ENCODE measurements around the gene ARHGEF7.

The ARHGEF7 gene

DNA sequence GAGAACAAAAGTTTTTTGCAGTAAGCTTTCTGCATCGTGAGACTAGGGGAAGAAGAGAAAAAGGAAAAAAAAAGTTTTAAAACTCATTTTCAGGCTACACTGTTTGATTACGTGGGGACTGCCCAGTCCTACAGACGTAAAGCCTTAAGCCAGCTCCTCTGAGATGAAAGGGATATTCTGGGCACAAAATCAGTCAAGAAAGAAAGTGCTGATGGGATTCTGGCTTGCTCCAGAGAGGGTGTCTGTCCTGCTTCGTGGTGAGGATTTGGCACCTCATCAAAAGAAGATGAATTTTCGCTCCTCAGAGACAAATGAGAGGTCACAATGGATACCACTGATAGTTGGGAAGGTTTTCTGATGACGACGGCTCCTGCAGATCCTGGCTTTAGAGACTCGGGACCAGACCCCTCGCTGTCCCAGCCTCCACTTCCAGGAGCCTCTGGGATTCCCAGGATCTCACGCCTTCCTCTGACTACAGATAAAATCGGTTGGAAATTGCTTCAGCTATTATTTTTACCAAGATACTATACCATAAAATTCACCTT, 215.0 kb downstream of the ARHGEF7 start:
- DNase-seq, result peak; percentile 13

DNA sequence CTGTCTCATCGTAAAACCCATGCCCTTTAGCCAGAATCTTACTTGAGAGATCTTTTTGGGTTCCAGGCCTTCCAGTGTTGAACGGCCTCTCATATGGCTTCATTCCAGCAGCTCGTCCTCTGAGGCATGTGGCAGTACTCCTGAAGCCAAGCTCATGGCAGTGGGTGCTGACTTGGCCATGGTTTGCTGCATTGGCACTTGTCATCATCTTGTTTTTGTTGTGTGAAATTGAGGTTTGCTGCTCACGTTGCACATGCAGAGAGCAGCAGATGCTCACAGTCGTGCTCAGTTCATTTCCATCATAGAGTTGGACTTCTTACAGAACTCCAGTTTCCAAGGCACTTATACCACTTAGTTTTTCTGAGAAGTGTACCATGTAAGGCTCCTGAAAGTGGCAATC, 220.2 kb downstream of the ARHGEF7 start:
- DNase-seq, result peak; percentile 17

DNA sequence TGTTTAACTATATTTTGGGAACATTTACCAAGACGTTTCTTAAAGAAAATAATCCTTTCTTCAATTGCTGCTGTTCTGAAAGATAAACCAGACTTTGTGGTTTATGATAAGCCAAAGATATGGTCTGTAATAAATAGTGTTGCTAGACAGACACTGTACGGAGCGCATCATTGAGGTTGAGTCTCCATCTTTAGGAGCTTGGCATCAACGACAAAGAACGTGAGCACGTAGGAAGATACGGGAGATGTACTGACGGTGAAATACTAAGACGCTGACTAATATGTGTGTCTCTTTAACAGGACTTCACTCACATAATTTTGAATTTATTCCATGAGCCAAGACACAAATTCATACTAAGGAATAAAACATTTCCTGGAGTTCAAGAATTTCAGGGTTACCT, 221.6 kb downstream of the ARHGEF7 start:
- no peak for DNase-seq

DNA sequence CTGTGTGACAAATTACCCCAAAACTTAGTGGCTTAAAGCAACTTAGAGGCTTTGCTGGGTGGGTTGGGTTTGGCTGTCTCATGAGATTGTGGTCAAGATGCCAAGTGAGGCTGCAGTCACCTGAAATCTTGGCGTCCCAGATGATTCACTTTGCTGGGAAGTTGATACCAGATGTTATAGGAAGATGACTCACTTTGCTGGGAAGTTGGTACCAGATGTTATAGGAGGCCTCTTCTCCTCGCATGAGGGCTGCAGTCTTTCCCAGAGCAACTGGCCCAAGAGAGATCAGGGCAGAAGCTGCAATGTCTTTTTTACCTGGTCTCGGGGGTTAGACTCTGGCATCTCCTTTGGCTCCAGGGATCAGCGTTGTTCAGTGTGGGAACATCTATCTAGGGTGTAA, 222.1 kb downstream of the ARHGEF7 start:
- peak; percentile 12 for DNase-seq

DNA sequence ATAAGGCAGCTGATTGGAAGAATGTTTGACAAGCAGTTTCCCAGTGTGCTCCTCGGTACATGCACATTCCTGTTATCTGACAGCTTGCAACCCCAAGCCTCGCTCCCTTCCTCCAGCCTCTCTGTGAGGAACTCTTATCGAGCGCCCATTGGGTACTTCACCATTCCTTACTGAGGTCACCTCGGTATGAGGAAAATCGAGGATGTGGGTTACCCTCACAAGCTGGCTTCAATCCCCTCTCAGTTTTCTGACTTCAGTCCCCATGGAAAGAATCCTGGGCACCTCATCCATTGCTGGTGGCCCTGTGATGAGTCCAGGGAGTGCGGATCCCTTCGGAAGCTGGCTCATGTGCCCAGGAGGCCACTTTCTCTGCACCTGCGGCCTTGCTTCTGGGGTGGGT, 222.6 kb downstream of the ARHGEF7 start:
- peak; percentile 3 for DNase-seq

DNA sequence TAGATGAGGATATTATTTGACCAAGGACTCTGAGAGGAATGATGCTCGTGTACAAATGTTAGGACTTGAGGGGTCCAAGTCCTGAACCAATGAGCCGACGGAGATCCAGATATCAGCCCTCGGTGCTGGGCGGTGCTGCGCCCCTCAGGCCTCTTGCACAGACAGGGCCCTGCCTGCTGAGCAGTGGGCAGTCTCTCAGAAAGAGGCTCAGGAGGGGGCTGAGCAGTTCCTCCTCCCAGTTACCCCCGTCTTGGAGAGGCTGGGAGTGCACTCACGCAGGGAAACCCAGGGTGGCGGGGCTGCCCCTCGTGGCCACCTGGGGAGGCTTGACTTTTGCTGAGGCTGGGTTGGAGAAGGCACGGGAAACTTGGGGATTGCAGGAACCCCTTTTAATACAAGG, 223.7 kb downstream of the ARHGEF7 start:
- DNase-seq, result peak; percentile 23

DNA sequence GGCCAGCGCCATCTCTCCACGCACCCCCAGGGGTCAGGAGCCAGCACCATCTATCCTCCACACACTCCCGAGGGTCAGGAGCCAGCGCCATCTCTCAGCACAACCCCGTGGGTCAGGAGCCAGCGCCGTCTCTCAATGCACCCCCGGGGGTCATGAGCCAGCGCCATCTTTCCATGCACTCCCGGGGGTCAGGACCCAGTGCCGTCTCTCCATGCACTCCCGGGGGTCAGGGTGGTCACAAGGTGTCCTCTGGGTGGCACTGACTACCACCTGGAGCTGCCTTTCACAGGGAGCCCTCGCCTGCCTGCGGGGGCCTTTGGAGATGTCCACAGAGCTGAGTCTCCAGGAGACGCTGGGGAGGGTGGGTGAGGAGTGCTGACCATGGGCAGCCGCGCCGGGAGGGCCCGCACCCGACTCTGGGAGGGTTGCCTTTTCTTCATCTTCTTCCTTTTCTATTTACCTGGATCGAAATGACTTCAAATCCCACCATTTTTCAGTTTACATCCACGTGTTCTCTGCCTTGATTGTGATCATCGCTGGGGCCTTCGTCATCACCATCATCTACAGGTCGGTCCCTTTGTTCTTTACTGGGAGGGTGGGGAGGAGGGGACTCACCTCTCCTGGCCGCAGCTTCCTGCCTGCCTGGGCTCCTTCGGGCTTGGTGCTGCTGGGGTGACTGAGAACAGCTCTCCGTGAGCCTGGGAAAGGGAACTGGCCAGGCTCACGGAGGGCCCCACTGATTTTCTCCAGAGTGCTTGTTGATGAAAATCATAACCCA, 224.4 kb downstream of the ARHGEF7 start:
- DNase-seq, result peak; percentile 37

DNA sequence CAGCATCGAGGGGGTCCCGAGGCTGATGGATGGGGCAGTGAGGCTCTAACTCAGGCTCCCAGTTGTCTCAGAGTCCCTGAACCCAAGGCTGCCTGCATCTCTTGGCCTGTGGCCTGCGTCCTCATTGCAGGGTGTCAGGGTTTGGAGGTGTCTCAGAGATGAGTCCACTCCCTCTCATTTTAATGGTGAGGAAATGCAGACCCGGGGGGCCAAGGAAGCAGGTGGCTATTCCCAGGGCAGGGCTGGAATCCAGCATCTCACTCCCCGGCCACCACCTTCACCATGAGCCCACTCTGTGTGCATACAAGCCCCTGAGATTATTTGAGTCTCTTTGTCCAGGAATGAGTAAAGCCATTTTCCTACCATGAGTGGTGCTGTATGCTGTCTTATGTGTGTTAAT, 226.8 kb downstream of the ARHGEF7 start:
- DNase-seq, result peak; percentile 22

DNA sequence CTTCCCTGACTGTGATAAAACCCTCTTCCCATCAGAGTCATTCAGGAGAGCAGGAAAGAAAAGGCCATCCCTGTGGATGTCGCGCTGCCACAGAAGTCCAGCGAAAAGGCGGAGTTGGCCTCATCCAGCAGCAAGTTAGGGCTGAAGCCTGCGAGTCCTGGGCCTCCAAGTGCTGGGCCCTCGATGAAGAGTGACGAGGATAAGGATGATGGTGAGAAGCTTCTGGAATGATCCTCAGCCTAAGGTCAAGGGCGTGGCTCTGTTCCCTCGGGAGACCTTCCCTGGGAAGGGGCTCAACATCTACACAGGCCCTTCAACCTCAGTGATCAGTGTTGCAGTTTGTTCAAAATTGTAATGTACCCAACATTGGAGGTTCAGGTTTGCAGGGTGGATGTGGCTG, 227.6 kb downstream of the ARHGEF7 start:
- peak; percentile 17 for DNase-seq

DNA sequence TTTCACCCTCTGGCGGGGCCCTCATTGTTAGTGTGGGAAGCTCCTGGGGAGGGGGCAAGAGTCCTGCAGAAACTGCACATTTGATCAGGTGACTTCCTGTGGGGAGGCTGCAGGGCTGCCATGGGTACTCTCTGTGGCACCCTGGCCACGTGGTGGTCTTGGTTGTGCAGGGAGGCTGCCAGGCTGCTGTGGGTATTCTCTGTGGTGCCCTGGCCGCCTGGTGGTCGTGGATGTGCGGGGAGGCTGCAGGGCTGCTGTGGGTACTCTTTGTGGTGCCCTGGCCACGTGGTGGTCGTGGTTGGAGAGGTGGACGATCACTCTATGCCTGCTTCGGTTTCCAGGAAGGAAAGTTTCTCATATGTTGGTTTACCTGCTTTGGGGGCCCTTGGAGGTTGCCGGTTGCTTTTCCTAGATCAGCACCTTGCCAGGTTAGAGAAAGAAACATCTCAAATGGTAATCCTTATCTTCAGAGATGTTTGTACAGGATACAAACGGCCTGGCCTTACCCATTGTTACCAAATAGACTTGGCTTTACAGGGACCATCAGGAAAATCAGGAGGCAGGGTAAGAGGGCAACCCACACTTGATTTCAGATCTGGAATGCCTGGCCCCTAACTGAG, 228.2 kb downstream of the ARHGEF7 start:
- DNase-seq, result peak; percentile 25

DNA sequence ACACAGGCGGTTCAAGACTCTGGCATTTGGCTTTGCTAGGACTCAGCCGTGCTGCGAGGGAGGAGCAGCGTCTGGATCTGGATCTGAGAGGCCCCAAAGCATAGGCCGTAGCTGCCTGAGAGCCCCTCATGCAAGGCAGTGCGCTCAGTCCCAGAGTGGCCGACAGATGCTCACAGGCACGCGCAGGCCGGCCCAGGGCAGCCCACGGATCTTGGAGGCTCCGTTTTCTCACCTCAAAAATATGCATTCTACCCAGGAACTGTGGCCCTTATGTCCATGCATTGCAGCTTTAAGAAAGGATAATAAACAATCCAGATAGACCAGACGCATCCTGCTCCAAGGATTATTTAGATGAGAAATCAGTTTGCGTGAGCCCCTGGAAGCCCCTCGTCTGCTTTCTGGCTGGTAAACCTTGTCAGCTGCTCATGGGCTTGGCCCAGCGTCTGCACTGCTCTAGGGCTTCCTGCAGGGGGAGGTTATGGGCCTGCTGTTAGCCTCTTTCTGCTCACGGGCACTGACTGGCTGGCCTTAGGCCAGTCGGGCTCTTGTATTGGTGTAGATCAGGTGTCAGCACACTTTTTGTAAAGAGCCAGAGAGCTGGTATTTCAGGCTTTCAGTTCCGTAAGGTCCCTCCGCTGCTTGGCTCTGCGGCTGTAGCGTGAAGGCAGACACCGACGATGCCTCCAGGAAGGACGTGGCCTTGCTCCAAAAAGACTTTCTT, 229.5 kb downstream of the ARHGEF7 start:
- DNase-seq, result peak; percentile 56

DNA sequence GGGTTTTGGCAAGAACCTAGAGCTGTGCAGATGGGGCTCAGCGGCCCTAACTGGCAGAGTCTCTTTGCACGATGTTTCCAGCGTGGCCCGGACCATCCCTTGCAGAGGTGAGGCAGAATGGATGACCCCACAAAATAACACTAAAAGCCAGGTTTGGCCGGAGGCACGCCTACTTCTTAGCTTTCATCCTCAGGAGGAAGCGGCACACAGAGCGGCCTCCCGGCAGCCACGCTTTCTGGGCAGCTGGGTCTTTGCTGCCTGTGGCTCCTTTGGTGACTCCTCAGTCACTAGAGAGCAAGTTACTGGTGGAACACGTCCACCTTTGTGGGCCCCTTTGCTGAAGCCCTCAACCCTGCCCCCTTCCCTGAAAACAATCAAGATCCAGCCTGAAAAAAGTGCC, 230.6 kb downstream of the ARHGEF7 start:
- DNase-seq, result peak; percentile 27

DNA sequence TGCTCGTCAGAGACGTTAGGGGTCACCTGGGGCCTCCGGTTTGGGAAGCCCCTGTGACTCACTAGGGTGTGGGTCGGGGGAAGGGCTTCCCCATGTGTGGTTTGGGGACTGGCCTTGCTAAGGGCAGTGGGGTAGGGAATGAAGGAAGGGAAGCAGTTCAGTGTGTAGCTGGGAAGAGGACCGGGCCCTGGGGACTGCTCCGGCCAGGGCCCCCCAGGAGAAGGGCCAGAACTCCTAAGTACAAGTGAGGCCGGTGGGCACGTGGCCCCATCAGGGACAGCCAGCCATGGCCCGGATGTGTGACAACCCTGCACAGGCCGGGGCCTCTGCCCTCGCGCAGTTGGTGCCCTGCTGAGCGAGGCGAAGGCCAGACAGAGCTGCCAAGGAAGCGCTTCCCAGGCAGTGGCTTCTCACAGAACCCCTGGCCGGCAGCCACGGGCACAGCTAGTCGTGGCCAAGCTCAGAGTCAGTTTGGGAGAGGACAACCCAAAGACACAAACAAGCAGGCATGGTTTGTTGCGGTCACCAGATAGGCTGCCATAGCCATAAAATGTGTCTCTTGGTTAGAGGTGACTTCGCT, 231.1 kb downstream of the ARHGEF7 start:
- DNase-seq, result peak; percentile 19

DNA sequence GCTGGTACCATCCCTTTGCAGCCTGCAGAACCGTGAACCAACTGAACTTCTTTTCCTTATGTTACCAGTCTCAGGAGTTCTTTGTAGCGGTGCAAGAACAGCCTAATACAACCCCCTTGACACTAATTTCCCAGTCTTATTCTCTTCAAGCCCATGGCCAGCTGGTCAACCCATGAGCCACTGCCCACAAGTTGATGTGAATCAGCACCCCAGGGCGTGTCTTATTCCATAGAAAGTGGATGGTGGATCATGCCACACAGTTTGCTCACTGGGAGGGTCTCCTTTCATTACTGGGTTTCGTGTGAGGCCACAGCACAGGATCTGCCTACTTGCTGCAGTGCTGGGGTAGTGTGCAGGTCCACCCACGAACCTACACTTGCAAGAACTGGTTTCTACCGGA, 232.3 kb downstream of the ARHGEF7 start:
- no peak for DNase-seq

DNA sequence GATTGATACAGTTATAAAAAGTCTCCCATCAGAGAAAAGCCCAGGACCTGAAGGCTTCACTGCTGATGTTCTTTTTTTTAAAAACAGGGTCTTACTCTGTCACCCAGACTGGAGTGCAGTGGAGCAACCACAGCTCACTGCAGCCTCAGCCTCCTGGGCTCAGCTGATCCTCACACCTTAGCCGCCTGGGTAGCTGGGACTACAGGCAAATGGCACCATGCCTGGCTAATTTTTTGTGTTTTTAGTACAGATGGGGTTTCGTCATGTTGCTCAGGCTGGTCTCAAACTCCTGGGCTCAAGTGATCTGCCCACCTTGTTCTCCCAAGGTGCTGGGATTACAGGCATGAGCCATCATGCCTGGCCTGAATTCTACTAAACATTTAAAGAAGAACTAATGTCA, 238.4 kb downstream of the ARHGEF7 start:
- no peak for DNase-seq

DNA sequence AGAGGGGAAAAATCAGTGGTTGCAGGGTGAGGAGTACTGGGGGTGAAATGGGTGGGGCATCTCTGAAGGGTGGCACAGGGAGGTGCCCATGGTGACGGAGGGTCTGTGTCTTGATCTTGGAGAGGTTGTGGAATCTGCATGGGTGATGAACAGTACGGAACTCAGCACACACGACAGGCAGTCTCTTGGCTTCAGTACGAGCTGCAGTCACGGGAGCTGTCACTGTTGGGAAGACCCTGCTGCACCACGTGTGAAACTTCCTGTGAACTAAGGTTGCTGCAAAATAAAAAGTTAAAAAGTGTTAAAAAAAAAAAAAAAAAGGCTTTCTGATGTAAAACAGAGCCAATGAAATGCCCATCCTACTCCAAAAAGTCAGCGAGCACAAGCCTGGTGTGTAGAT, 239.7 kb downstream of the ARHGEF7 start:
- no peak for DNase-seq
